Activated T-cell treated with anti-CD3 and anti-CD28 coated beads for 1 hour (primary cell): ENCODE data around the gene FNDC7.
"Not testable (repeated sequence)": the region's sequence is repeated elsewhere in the genome, so short reads cannot be mapped to it uniquely, and the experiment has no call there.

Experiments
- DNase-seq: peaks from one replicate; pipeline ENCODE4 v3.0.0-alpha.2; 2020; ENCODE audit warnings: low read depth

Gene FNDC7

DNA sequence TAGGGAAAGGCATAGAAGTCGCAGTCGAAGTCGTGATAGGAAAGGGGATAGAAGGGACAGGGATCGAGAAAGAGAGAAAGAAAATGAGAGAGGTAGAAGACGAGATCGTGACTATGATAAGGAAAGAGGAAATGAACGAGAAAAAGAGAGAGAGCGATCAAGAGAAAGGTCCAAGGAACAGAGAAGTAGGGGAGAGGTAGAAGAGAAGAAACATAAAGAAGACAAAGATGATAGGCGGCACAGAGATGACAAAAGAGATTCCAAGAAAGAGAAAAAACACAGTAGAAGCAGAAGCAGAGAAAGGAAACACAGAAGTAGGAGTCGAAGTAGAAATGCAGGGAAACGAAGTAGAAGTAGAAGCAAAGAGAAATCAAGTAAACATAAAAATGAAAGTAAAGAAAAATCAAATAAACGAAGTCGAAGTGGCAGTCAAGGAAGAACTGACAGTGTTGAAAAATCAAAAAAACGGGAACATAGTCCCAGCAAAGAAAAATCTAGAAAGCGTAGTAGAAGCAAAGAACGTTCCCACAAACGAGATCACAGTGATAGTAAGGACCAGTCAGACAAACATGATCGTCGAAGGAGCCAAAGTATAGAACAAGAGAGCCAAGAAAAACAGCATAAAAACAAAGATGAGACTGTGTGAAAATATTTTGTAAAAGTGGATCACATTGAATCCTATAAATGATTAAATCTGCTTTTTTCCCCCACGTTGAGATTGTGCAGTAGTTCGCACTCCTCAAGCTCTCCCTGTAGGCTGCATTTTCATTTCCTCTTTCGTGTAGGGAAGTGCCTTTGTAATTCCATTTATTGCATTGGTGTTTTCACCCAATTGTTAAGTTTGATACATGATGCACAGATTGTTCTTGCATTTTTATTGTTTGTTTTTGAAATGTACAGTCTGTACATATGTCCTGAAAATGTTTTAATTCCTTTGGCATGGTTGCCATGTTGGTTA, 13.1 kb upstream of the FNDC7 start:
- no peak for DNase-seq

DNA sequence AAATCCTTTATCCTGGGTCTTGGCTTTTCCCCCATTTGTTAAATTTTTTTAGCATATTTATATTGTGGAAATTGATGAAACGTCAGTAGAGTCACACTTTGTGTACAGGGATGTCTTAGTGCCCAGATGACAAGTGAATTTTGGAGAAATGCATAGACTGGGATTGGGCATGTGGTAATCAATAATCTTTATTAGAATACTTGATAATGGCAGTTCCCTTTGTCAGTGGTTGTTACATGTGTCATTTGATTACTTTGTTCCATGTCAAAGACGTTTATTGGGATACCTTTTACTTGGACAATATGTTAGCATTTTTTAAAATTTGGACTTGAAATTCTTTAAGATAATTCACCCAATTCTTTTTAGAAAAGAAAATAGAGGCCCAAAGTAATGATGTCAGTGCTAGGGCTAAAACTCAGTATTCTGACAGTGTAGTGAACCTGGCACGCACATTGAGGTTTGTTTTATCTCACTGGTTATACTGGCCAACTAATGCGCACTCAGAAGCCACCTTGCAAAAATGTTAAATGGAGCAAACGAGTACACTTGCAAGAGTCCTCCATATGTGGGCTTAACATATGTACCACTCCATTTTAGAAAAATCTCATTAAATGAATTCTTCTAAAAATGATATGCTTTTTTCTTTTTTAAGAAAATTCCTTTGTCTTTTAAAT, 11.4 kb upstream of the FNDC7 start:
- DNase-seq, result no peak

DNA sequence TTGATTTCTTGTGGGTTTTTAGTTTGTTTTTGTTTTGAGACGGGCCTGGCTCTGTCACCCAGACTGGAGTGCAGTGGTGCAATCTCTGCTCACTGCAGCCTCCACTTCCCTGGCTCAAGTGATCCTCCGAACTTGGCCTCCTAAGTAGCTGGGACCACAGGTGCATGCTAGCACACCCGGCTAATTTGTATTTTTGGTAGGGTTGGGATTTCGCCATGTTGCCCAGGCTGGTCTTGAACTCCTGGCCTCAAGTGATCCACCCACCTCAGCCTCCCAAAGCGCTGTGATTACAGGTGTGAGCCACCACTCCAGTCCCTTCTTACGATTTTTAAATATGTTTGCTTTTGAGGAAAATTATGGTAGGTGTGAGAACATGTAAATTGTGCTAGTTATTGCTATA, 10.6 kb upstream of the FNDC7 start:
- DNase-seq, result not testable (repeated sequence)

DNA sequence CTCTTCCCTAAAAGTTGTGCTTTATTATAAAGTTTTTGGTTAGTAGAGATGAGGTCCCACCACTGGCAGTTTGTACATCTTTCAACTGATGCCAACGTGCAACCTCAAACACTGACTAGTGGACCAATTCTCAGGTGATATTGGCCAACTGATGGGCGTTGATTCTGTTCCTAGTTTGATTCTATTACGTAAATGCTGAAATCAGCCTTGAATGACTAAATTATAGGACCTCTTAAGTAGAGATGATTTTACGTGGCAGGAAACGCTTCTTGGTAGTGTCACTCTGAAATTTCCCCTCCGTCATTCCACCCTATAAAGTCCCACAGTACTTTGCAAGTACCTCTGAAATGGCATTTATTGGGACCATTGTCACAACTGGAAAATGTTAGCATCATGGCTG, 8.8 kb upstream of the FNDC7 start:
- no peak for DNase-seq

GRCh38 chr1:108704496-108704895, 8.2 kb upstream of the FNDC7 start:
- no peak for DNase-seq

GRCh38 chr1:108706643-108707042, 6.1 kb upstream of the FNDC7 start:
- no peak for DNase-seq

DNA sequence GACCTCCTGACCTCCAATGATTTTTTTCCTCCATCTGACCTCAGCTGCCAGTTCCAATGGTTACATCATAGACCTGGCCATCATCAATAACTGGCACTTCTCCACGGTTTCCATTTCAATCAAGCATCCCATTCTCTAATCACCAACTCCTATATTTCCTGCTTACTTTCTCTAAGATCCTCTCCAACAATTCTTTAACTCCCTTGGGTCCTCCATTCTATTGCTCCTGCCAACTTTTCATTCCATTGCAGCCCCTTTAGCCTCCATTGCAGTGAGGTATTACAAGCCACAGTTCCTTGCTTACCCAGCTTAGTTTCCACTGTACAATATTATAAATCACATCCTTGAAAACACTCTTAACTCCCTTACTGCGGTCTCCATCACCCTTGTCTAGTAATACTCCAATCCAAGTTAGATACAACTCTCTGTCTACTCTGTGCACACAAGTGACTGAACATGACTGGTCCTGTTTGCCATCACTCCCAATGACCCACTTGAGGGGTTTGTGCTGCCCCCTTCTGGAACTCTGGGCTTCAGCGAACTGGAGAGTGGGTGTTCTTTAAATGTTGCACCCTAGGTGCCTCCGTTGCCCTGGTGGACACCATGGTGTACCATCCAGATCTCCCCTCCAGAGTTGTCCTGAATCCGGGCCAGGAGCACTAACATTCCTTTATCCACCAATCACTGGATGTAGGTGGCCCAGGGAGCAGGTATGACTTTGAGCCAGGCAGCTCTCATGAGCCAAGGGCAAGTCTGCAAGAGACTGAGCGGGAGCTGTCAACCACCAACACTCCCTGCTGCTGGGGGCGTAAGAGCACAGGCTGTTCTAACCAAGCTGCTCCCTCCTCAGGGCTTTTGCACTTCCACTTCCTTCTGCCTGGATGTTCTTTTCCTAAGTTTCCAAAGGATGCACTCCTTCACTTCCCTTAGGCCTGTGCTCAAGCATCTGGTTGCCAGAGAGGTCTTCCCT, 3.7 kb upstream of the FNDC7 start:
- DNase-seq, result peak; percentile 47

DNA sequence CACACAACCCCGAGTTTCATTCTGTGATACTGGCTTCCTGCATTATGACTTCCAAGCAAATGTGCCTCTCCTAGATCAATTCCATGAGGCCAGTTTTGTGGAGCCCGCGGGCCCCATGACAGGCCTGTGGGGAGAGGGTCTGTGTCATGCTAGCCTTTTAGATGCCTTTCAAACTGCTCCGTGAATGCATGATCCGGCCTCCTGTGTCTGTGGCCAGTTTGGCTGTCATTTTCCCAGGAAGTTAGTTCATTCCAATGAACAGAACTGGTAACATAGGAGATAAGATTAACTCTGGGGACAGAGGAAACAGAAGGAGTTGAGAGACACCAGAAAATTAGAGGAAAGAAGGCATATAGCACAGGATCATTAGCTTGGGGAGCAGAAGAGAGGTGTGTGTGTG, 3.2 kb downstream of the FNDC7 start:
- no peak for DNase-seq

GRCh38 chr1:108716437-108717230, 3.9 kb downstream of the FNDC7 start:
- DNase-seq, result no peak

GRCh38 chr1:108717774-108718316, 5.1 kb downstream of the FNDC7 start:
- DNase-seq, result no peak

DNA sequence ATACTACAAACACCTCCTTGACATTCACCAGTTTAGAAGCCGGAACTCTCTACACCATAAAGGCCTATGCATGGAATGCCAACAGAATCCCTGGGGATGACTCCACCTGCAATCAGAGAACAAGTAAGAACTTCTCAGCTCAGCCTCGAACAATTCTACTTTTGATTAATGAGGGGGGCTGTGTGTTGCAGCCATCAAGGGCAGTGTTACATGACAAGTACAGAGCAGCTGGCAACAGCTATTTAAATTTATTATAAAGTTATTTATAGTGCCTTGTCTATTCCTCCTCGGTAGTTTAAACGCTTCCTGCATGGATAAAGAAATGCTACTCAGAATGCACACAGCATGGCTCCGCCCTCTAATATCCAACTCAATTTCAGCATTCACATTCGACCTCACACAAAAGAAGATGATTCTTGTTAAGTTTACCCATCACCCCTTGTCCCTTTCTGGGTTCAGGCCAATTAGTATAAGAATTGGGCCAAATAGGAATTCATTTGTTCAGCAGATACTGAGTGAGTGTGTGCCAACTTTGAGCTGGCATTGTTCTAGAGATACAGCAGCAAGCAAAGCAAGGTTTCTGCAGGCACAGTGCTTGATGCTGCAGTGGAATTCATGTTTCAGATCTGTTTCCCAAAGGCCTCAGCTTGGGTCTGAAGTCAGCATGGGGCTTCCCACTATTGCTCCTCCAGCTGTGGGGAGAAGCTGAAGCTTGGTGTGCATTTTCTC, 6.4 kb downstream of the FNDC7 start:
- DNase-seq, result no peak

DNA sequence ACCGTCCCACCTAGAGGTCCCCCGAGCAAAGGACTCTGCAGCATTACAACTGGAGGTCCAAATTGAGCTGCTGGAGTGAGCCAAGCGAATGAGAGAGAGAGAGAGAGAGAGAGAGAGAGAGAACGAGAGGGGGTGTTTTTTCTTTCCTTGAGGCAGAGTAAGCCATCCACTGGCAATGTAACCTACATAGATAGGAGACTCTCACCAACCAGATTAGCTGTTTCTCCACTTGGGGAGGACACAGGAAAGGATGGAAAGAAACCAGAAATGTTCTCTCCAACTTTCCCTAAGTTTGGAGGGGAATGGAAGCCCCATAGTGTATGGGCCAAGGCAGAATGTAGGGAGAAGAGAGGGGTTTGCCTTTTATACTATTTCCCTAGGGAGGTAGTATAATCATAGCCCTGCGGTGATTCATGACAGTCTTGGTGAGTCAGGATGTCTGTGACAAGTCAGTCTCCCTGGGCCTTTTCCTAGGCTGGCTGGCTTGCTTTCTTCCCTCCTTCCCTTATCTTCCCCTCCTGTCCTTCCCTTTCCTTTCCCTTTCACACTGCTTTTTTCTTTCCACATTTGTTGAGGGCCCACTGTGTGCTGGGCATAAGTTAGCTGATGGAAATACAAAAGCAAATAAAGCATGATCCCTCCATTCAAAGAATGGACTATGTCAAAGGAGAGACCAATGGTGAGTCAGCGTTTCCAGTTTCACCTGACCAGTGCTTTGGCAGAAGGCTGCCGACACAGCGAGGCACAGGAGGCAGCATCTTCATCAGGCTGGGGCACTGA, 7.1 kb downstream of the FNDC7 start:
- DNase-seq, result no peak

- DNase-seq, result no peak
Measured at GRCh38 chr1:108722292-108722691, 9.6 kb downstream of the FNDC7 start.

DNA sequence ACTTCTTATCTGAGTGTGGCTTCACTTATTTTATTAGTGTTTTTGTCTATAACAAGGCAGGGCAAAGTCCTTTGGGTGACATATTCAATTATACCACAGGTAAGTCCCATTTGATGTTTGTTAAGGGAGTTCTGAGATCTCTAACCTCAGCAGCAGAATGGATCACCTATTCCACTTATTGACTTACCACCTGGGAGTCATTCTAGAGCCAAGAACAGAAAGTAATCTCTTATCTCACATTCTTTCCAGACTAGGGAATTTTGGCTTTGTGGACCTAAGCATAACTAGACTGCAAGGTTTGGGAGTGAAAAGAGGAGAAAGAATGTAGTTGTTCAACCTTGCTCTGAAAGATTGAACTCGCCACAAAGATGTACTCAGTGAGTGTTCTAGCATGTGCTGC, 13.2 kb downstream of the FNDC7 start:
- DNase-seq, result no peak

- DNase-seq, result no peak
Measured at GRCh38 chr1:108728327-108728923, 15.7 kb downstream of the FNDC7 start.

- no peak for DNase-seq
Measured at GRCh38 chr1:108729481-108729880, 16.8 kb downstream of the FNDC7 start.

GRCh38 chr1:108732398-108732797, 19.7 kb downstream of the FNDC7 start:
- DNase-seq, result no peak

- DNase-seq, result no peak
Measured at GRCh38 chr1:108734171-108734865, 21.6 kb downstream of the FNDC7 start.

DNA sequence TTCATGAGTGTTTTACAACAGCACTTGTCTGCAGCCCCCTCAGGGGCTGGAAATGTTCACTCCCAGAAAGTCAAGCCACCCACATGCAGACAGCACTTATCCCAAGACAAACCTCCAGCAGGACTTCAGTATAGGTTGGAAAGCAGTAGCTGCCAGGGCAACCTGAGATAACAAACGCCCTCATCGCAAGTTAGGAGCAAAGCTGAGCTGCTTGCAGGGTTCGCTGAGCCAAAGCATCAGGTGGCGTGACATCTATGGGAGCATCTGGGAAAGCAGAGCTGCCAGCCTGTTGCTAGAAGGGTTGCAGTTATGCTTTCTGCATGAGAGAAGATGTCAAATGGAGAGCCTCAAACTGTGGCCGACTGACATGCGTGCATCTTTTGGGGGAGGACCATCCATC, 29.5 kb downstream of the FNDC7 start:
- DNase-seq, result no peak
